AG10803 (cell line): ENCODE measurements around the gene PPP2R2D.

Experiments used
- DNase-seq: peaks from one replicate; pipeline ENCODE4 v3.0.0; 2010; ENCODE audit warnings: low read depth
- H3K4me3 ChIP-seq: 2 replicates; pipeline ENCODE4 v1.5.1; 2011; ENCODE audit warnings: mild to moderate bottlenecking, low read length, control low read depth
- CTCF ChIP-seq: conservative IDR thresholded peaks from 2 replicates; pipeline ENCODE4 v1.5.1; 2011; ENCODE audit warnings: mild to moderate bottlenecking, low read length, control low read depth, inconsistent platforms

PPP2R2D gene

GRCh38 chr10:131891929-131892805 lies 8.6 kb upstream of the PPP2R2D start:
- no peak for DNase-seq
- TF ChIP-seq CTCF = no peak
- no peak overlapping the region for H3K4me3 ChIP-seq

GRCh38 chr10:131892806-131893675 lies 7.8 kb upstream of the PPP2R2D start:
- no peak for DNase-seq
- TF ChIP-seq CTCF = no peak
- no peak overlapping the region for H3K4me3 ChIP-seq

GRCh38 chr10:131895116-131895515 lies 5.7 kb upstream of the PPP2R2D start:
- no peak for DNase-seq
- H3K4me3 ChIP-seq = no peak overlapping the region
- TF ChIP-seq CTCF = no peak

- no peak for DNase-seq
- no peak overlapping the region for H3K4me3 ChIP-seq
Observed at GRCh38 chr10:131896403-131896802, 4.4 kb upstream of the PPP2R2D start.

GRCh38 chr10:131897297-131897899 lies 3.4 kb upstream of the PPP2R2D start:
- no peak for DNase-seq
- TF ChIP-seq CTCF = no peak

More at GRCh38 chr10:131896403-131896802, 4.4 kb upstream of the PPP2R2D start:
- no peak for TF ChIP-seq CTCF

GRCh38 chr10:131898061-131898460 lies 2.7 kb upstream of the PPP2R2D start:
- H3K4me3 ChIP-seq = no peak overlapping the region
- no peak for TF ChIP-seq CTCF
- DNase-seq = no peak

More at GRCh38 chr10:131897297-131897899, 3.4 kb upstream of the PPP2R2D start:
- H3K4me3 ChIP-seq = no peak overlapping the region
